Smooth muscle cell (in vitro differentiated cells): Measurements from ENCODE around the gene PLEKHA5. TPM values are rescaled to one million over a fixed set of nuclear protein-coding genes. Genes with fewer than 3 reads are reported as not detected.
A peak's percentile ranks its signal among the peaks of the same experiment; 100 is the strongest.

Experiments
- DNase-seq: peaks from one replicate; lab custom pipeline; 2025; ENCODE audit not compliant: unreplicated experiment; lab: John Stamatoyannopoulos, UW
- H2AFZ ChIP-seq: fragments of 200-600 bp; sonication (generic); 2 replicates; pipeline ENCODE4 v1.6.0; 2016; ENCODE audit warnings: antibody characterized with exemption, low read depth, mild to moderate bottlenecking
- H3F3A ChIP-seq: fragments of 200-600 bp; sonication (generic); 2 replicates; pipeline ENCODE4 v1.6.0; 2017; ENCODE audit warnings: antibody characterized with exemption, low read depth
- H3K27ac ChIP-seq: fragments of 200-600 bp; sonication (generic); 2 replicates; pipeline ENCODE4 v1.5.1; 2016; ENCODE audit warnings: low read depth, mild to moderate bottlenecking
- H3K27me3 ChIP-seq: fragments of 200-600 bp; sonication (generic); 2 replicates; pipeline ENCODE4 v1.6.1; 2016; ENCODE audit warnings: low read depth, mild to moderate bottlenecking
- H3K36me3 ChIP-seq: fragments of 200-600 bp; sonication (generic); 2 replicates; pipeline ENCODE4 v1.5.1; 2016; ENCODE audit warnings: low read depth
- H3K4me1 ChIP-seq: fragments of 200-600 bp; sonication (generic); 2 replicates; pipeline ENCODE4 v1.5.1; 2016; ENCODE audit warnings: low read depth
- H3K4me2 ChIP-seq: fragments of 200-600 bp; sonication (generic); 2 replicates; pipeline ENCODE4 v1.6.0; 2016; ENCODE audit warnings: mild to moderate bottlenecking
- H3K4me3 ChIP-seq: fragments of 200-600 bp; sonication (generic); 2 replicates; pipeline ENCODE4 v1.5.1; 2016; ENCODE audit warnings: mild to moderate bottlenecking
- H3K79me2 ChIP-seq: fragments of 200-600 bp; sonication (generic); 2 replicates; pipeline ENCODE4 v1.6.0; 2016; ENCODE audit warnings: low read depth, mild to moderate bottlenecking
- H3K9ac ChIP-seq: fragments of 200-600 bp; sonication (generic); 2 replicates; pipeline ENCODE4 v1.6.0; 2016; ENCODE audit warnings: low read depth
- H3K9me3 ChIP-seq: fragments of 200-600 bp; sonication (generic); replicated peaks from 2 replicates; pipeline ENCODE4 v1.5.1; 2016; ENCODE audit warnings: low read depth
- H4K20me1 ChIP-seq: fragments of 200-600 bp; sonication (generic); 2 replicates; pipeline ENCODE4 v1.6.0; 2016; ENCODE audit warnings: low read depth
- CTCF ChIP-seq: fragments of 200-600 bp; sonication (generic); IDR thresholded peaks from 2 replicates; pipeline ENCODE4 v1.5.1; 2017; ENCODE audit warnings: borderline replicate concordance, mild to moderate bottlenecking, antibody characterized with exemption; ENCODE audit not compliant: insufficient read depth, poor library complexity, severe bottlenecking
- WGBS: methylation state at CpG from one replicate; pipeline ENCODE4 v1.1.7; 2016; ENCODE audit warnings: low lambda C conversion rate; 5-methylcytosine and 5-hydroxymethylcytosine counted together
- polyA plus RNA-seq: library from polyadenylated mRNA; unstranded; fragments of >200 nt; fragmentation: Nextera tagmentation; extraction: Ambion mirVana; gene quantifications from 2 replicates; pipeline ENCODE4 v1.2.1, GENCODE V29; 2016
- total RNA-seq: library from RNA; depleted of rRNA; stranded (reverse); fragments of >200 nt; gene quantifications from 2 replicates; pipeline ENCODE4 v1.2.3, GENCODE V29; 2014

PLEKHA5 gene
- total RNA-seq = 42.8 and 43.1 TPM in 2 replicates
- polyA plus RNA-seq = 21.4 and 27.4 TPM in 2 replicates

- Histone ChIP-seq H3K36me3 (no peaks in the 10 kb centered on the region), H4K20me1 (no peaks in the 10 kb centered on the region), H2AFZ (peak within 1 kb of the TSS; percentile 86), H3K27me3 (no peaks in the 10 kb centered on the region), H3F3A (peaks cover 22% of the 10 kb centered on the region), H3K4me3 (peak within 1 kb of the TSS; percentile 98), H3K27ac (peak within 1 kb of the TSS; percentile 74), H3K4me2 (peak within 1 kb of the TSS; percentile 96), H3K9me3 (no peaks in the 10 kb centered on the region), H3K4me1 (peaks cover 31% of the 10 kb centered on the region), H3K9ac (peak within 1 kb of the TSS; percentile 66), H3K79me2 (peaks cover 33% of the 10 kb centered on the region)
- peak; percentile 14 for TF ChIP-seq CTCF
- DNase-seq = peak; percentile 30
- WGBS = under 1% methylated on average over 25 of the region's 103 CpGs
Observed at GRCh38 chr12:19129486-19130223, at the start of gene PLEKHA5. Gene PLEKHA5, plus strand, starts transcription at chr12:19129733. Its CDS starts 67 bp downstream, at chr12:19129800.

GRCh38 chr12:19080918-19081317 is 48.6 kb upstream of the PLEKHA5 start:
- no peaks in the 10 kb centered on the region for H3K27me3 ChIP-seq
- H3K4me3 ChIP-seq = no peak overlapping the region
- H3K27ac ChIP-seq = no peak overlapping the region
- H3K36me3 ChIP-seq = no peaks in the 10 kb centered on the region
- H3K4me2 ChIP-seq = no peak overlapping the region
- H3F3A ChIP-seq = no peaks in the 10 kb centered on the region
- 87% methylated on average over 2 of the region's 2 CpGs for WGBS
- no peaks in the 10 kb centered on the region for H3K4me1 ChIP-seq
- H3K9me3 ChIP-seq = no peaks in the 10 kb centered on the region
- DNase-seq = no peak
- no peak overlapping the region for H3K9ac ChIP-seq
- no peak overlapping the region for H2AFZ ChIP-seq
- H4K20me1 ChIP-seq = no peaks in the 10 kb centered on the region
- H3K79me2 ChIP-seq = no peaks in the 10 kb centered on the region
- TF ChIP-seq CTCF = no peak

GRCh38 chr12:19082365-19082911 is 47.1 kb upstream of the PLEKHA5 start:
- Histone ChIP-seq H3K27me3 (no peaks in the 10 kb centered on the region), H2AFZ (no peak overlapping the region), H3K79me2 (no peaks in the 10 kb centered on the region), H3K36me3 (no peaks in the 10 kb centered on the region), H3K4me2 (no peak overlapping the region), H3K4me3 (no peak overlapping the region), H4K20me1 (no peaks in the 10 kb centered on the region), H3K9me3 (no peaks in the 10 kb centered on the region), H3K4me1 (no peaks in the 10 kb centered on the region), H3K9ac (no peak overlapping the region), H3K27ac (no peak overlapping the region), H3F3A (no peaks in the 10 kb centered on the region)
- no peak for DNase-seq
- TF ChIP-seq CTCF = no peak
- WGBS = 91% methylated on average over 7 of the region's 7 CpGs
